Mesothelial cell of epicardium (in vitro differentiated cells): Measurements from ENCODE around the gene PCDHGA8. TPM values are rescaled to one million over a fixed set of nuclear protein-coding genes. Genes with fewer than 3 reads are reported as not detected.

ENCODE experiments used
- DNase-seq, 2 experiments: peaks; one replicate each; pipeline ENCODE4 v3.0.0; 2021; ENCODE audit warnings: low spot score in 2 of 2; ENCODE audit not compliant: unreplicated experiment in 2 of 2
- H3K27ac Mint-ChIP-seq: 2 replicates; pipeline ENCODE4 v1.8.0; 2021; ENCODE audit warnings: mixed read lengths
- H3K27me3 Mint-ChIP-seq: 2 replicates; pipeline ENCODE4 v1.8.0; 2021; ENCODE audit warnings: low read depth, mixed read lengths
- H3K36me3 Mint-ChIP-seq: 2 replicates; pipeline ENCODE4 v1.8.0; 2021; ENCODE audit warnings: mixed read lengths
- H3K4me1 Mint-ChIP-seq: 2 replicates; pipeline ENCODE4 v1.8.0; 2021; ENCODE audit warnings: mixed read lengths
- H3K4me3 Mint-ChIP-seq: 2 replicates; pipeline ENCODE4 v1.8.0; 2021; ENCODE audit warnings: mild to moderate bottlenecking, moderate library complexity, mixed read lengths
- H3K9me3 Mint-ChIP-seq: 2 replicates; pipeline ENCODE4 v1.8.0; 2021; ENCODE audit warnings: mixed read lengths
- CTCF ChIP-seq: fragments of 200-600 bp; sonication (generic); IDR thresholded peaks from one replicate; pipeline ENCODE4 v1.5.0; 2021; ENCODE audit warnings: antibody characterized with exemption; ENCODE audit not compliant: unreplicated experiment
- total RNA-seq: library from RNA; stranded (reverse); gene quantifications from 3 replicates; pipeline ENCODE4 v1.2.1, GENCODE V29; 2021

PCDHGA8 gene
- total RNA-seq, 1 donor from 2014 or later: 2.9 TPM

DNA sequence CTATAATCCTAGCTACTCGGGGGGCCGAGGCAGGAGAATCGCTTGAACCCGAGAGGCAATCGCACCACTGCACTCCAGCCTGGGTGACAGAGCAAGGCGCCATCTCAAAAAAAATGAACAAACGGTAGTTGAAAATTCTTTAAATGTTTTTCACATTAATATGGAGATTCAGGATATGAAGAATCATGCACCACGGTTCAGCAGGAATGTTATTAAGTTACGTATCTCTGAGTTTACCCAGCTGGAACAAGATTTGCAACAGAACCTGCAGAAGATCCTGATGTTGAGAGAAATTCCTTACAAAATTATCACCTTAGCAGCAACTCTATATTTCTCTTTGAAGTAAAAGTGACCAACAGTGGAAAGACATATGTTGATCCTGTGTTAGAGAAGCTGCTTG, 47.9 kb downstream of the PCDHGA8 start:
- H3K9me3 Mint-ChIP-seq: peaks cover 67% of the 10 kb centered on the region
- no peak for TF ChIP-seq CTCF

GRCh38 chr5:141441571-141442170, 49.2 kb downstream of the PCDHGA8 start:
- Mint-ChIP-seq H3K9me3 (peaks cover 64% of the 10 kb centered on the region), H3K4me3 (no peak overlapping the region), H3K36me3 (peaks cover 72% of the 10 kb centered on the region), H3K27me3 (no peaks in the 10 kb centered on the region), H3K27ac (no peak overlapping the region), H3K4me1 (no peaks in the 10 kb centered on the region)
- DNase-seq: no peak
- no peak for TF ChIP-seq CTCF

More for the DNA sequence above, 47.9 kb downstream of the PCDHGA8 start:
- Mint-ChIP-seq H3K4me3 (no peak overlapping the region), H3K27ac (no peak overlapping the region), H3K36me3 (peaks cover 75% of the 10 kb centered on the region), H3K4me1 (no peaks in the 10 kb centered on the region), H3K27me3 (no peaks in the 10 kb centered on the region)
- DNase-seq: no peak

Other genes starting within 250 kb of the PCDHGA8 start
- gene PCDHB6, start 242.6 kb upstream of the PCDHGA8 start, total RNA-seq: 1.8 to 2.1 TPM (median 2.1 TPM) in 3 replicates
- 1.4 to 1.8 TPM (median 1.6 TPM) in 3 replicates for gene PCDHB7, start 220.0 kb upstream of the PCDHGA8 start, total RNA-seq
- 2.3 to 2.4 TPM (median 2.4 TPM) in 3 replicates for gene PCDHB8, start 214.8 kb upstream of the PCDHGA8 start, total RNA-seq
- 23.5 to 24.6 TPM (median 24.4 TPM) in 3 replicates for gene PCDHB16, start 210.2 kb upstream of the PCDHGA8 start, total RNA-seq
- 14.5 to 16.0 TPM (median 15.1 TPM) in 3 replicates for gene PCDHB9, start 205.5 kb upstream of the PCDHGA8 start, total RNA-seq
- 10.8 to 11.9 TPM (median 11.7 TPM) in 3 replicates for gene PCDHB10, start 200.3 kb upstream of the PCDHGA8 start, total RNA-seq
- gene PCDHB11, start 193.0 kb upstream of the PCDHGA8 start, total RNA-seq: 6.1 to 6.6 TPM (median 6.4 TPM) in 3 replicates
- gene PCDHB12, start 183.9 kb upstream of the PCDHGA8 start, total RNA-seq: 5.8 to 6.4 TPM (median 6.1 TPM) in 3 replicates
- 7.8 to 8.0 TPM (median 8.0 TPM) in 3 replicates for gene PCDHB13, start 178.7 kb upstream of the PCDHGA8 start, total RNA-seq
- gene PCDHB14, start 169.3 kb upstream of the PCDHGA8 start, total RNA-seq: 7.1 to 8.6 TPM (median 7.7 TPM) in 3 replicates
- 2.2 to 2.4 TPM (median 2.3 TPM) in 3 replicates for gene PCDHB15, start 147.2 kb upstream of the PCDHGA8 start, total RNA-seq
- gene SLC25A2, start 88.6 kb upstream of the PCDHGA8 start, total RNA-seq: 1.3 to 1.6 TPM (median 1.6 TPM) in 3 replicates
- gene TAF7, start 71.8 kb upstream of the PCDHGA8 start, total RNA-seq: 97.2 to 103 TPM (median 99.6 TPM) in 3 replicates
- 0.22 to 0.47 TPM (median 0.34 TPM) in 3 replicates for gene PCDHGA1, start 62.1 kb upstream of the PCDHGA8 start, total RNA-seq
- 0.11 to 0.33 TPM (median 0.32 TPM) in 3 replicates for gene PCDHGA2, start 53.9 kb upstream of the PCDHGA8 start, total RNA-seq
- gene PCDHGA3, start 48.8 kb upstream of the PCDHGA8 start, total RNA-seq: 0.07 to 0.16 TPM (median 0.13 TPM) in 3 replicates
- 1.7 to 2.0 TPM (median 2.0 TPM) in 3 replicates for gene PCDHGB1, start 42.5 kb upstream of the PCDHGA8 start, total RNA-seq
- gene PCDHGA4, start 37.6 kb upstream of the PCDHGA8 start, total RNA-seq: 0.86 to 1.2 TPM (median 1.1 TPM) in 3 replicates
- 0.86 to 1.3 TPM (median 1.2 TPM) in 3 replicates for gene PCDHGB2, start 32.6 kb upstream of the PCDHGA8 start, total RNA-seq
- gene PCDHGA5, start 28.5 kb upstream of the PCDHGA8 start, total RNA-seq: 0.51 to 0.66 TPM (median 0.52 TPM) in 3 replicates
- gene PCDHGB3, start 22.4 kb upstream of the PCDHGA8 start, total RNA-seq: 0.59 to 0.74 TPM (median 0.64 TPM) in 3 replicates
- 0.25 to 0.60 TPM (median 0.57 TPM) in 3 replicates for gene PCDHGA6, start 18.7 kb upstream of the PCDHGA8 start, total RNA-seq
- 0.33 to 0.43 TPM (median 0.38 TPM) in 3 replicates for gene PCDHGA7, start 9.9 kb upstream of the PCDHGA8 start, total RNA-seq
- gene PCDHGB4, start 4.9 kb upstream of the PCDHGA8 start, total RNA-seq: 31.0 to 35.5 TPM (median 33.0 TPM) in 3 replicates
- gene PCDHGB5, start 5.3 kb downstream of the PCDHGA8 start, total RNA-seq: 3.3 to 4.5 TPM (median 3.9 TPM) in 3 replicates
- 2.1 to 2.3 TPM (median 2.3 TPM) in 3 replicates for gene PCDHGA9, start 10.1 kb downstream of the PCDHGA8 start, total RNA-seq
- 74.0 to 76.3 TPM (median 75.7 TPM) in 3 replicates for gene PCDHGB6, start 15.4 kb downstream of the PCDHGA8 start, total RNA-seq
- gene PCDHGA10, start 20.4 kb downstream of the PCDHGA8 start, total RNA-seq: 30.7 to 33.4 TPM (median 32.1 TPM) in 3 replicates
- gene PCDHGB7, start 25.0 kb downstream of the PCDHGA8 start, total RNA-seq: 14.1 to 16.4 TPM (median 14.9 TPM) in 3 replicates
- gene PCDHGA11, start 28.4 kb downstream of the PCDHGA8 start, total RNA-seq: 5.7 to 6.0 TPM (median 6.0 TPM) in 3 replicates
- gene PCDHGA12, start 37.9 kb downstream of the PCDHGA8 start, total RNA-seq: 4.1 to 5.2 TPM (median 4.5 TPM) in 3 replicates
- gene PCDHGC3, start 83.3 kb downstream of the PCDHGA8 start, total RNA-seq: 80.2 to 82.9 TPM (median 80.6 TPM) in 3 replicates
- 5.2 to 6.2 TPM (median 5.2 TPM) in 3 replicates for gene PCDHGC4, start 92.4 kb downstream of the PCDHGA8 start, total RNA-seq
- 2.6 to 3.5 TPM (median 3.5 TPM) in 3 replicates for gene PCDHGC5, start 96.4 kb downstream of the PCDHGA8 start, total RNA-seq
- gene DIAPH1, start 226.4 kb downstream of the PCDHGA8 start, total RNA-seq: 43.0 to 43.9 TPM (median 43.6 TPM) in 3 replicates
- gene HDAC3, start 244.2 kb downstream of the PCDHGA8 start, total RNA-seq: 96.0 to 108 TPM (median 102 TPM) in 3 replicates
- 3.9 to 4.6 TPM (median 4.6 TPM) in 3 replicates for gene RELL2, start 244.4 kb downstream of the PCDHGA8 start, total RNA-seq